ENCODE results near the gene GAS2L2. TPM values are rescaled to one million over a fixed set of nuclear protein-coding genes. Genes with fewer than 3 reads are reported as not detected.

GAS2L2 gene
- total and polyA plus RNA-seq, 2 experiments from 2014 or later, result 0.06 TPM; not detected in 1

GRCh38 chr17:35797918-35798317 lies 44.9 kb upstream of the GAS2L2 start:
- 0 out of 2 replicates have a peak, but pooled peaks cover 5% of the 10 kb centered on the region for H3K4me1 ChIP-seq (ENCODE audit: insufficient read depth)
- H4K20me1 ChIP-seq (replicated peaks; ENCODE audit: insufficient read depth), result no peaks in the 10 kb centered on the region
- peaks cover 10% of the 10 kb centered on the region; the same call in 2 of the 3 replicates for H3K4me1 Mint-ChIP-seq
- no peak overlapping the region for H3K4me3 ChIP-seq
- peaks cover 56% of the 10 kb centered on the region for H3K27me3 ChIP-seq (ENCODE audit: insufficient read depth)
- H3K27ac Mint-ChIP-seq, result no peak overlapping the region
- no peak overlapping the region for H3K4me3 Mint-ChIP-seq
- no peak for DNase-seq (ENCODE audit: low spot score)
- ATAC-seq, result no peak
- no peak overlapping the region for H2AFZ ChIP-seq
- no peak overlapping the region for H3K4me2 ChIP-seq
- H3F3A ChIP-seq (replicated peaks; ENCODE audit: low read depth), result peaks cover 11% of the 10 kb centered on the region
- no peaks in the 10 kb centered on the region for H3K79me2 ChIP-seq (replicated peaks; ENCODE audit: insufficient read depth)
- TF ChIP-seq POLR2AphosphoS5 (IDR thresholded peaks at IDR 0.05; ENCODE audit: low read depth), result no peak
- TF ChIP-seq, protein P1, sequence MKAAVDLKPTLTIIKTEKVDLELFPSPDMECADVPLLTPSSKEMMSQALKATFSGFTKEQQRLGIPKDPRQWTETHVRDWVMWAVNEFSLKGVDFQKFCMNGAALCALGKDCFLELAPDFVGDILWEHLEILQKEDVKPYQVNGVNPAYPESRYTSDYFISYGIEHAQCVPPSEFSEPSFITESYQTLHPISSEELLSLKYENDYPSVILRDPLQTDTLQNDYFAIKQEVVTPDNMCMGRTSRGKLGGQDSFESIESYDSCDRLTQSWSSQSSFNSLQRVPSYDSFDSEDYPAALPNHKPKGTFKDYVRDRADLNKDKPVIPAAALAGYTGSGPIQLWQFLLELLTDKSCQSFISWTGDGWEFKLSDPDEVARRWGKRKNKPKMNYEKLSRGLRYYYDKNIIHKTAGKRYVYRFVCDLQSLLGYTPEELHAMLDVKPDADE (IDR thresholded peaks at IDR 0.05), result no peak
- no peak for TF ChIP-seq STAT1 (IDR thresholded peaks at IDR 0.05; ENCODE audit: unreplicated experiment)
- no peak for TF ChIP-seq ZNF331 (CRISPR knock-in tag; IDR thresholded peaks at IDR 0.05; ENCODE audit: low read depth)
- no peak for TF ChIP-seq JUNB (IDR thresholded peaks at IDR 0.05; ENCODE audit: unreplicated experiment)
- H3K36me3 ChIP-seq (ENCODE audit: insufficient read depth), result no peaks in the 10 kb centered on the region
- H3K9me3 Mint-ChIP-seq, result no peaks in the 10 kb centered on the region
- no peaks in the 10 kb centered on the region; the same call in 2 of the 3 replicates for H3K36me3 Mint-ChIP-seq (ENCODE audit: low read depth)
- no peak overlapping the region for H3K27ac ChIP-seq (ENCODE audit: low read depth)
- peaks cover 51% of the 10 kb centered on the region for H3K27me3 Mint-ChIP-seq (ENCODE audit: insufficient read depth, low read depth, poor library complexity)
- H3K9me2 ChIP-seq (ENCODE audit: insufficient read depth), result no peaks in the 10 kb centered on the region

DNA sequence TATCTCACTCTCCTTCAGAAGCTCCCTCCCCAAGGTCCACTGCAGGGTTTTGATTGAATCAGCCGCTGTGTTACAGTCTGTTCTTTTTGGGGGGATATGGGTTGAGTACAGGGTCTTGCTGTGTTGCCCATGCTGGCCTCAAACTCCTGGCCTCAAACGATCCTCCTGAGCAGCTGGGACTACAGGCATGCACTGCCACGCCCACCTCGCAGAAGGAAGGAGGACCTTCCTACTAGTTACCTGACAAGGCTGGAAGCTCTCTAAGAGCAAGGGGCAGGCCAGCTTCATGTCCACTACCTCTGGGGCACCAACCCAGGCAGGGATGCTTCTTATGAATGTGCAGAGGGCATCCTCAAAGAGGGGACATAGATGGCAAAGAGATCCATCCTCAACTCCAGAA lies 44.3 kb upstream of the GAS2L2 start:
- H3F3A ChIP-seq (replicated peaks; ENCODE audit: low read depth), result peaks cover 11% of the 10 kb centered on the region
- H3K27ac ChIP-seq (ENCODE audit: low read depth), result no peak overlapping the region
- H3K4me2 ChIP-seq, result no peak overlapping the region
- Mint-ChIP-seq H3K36me3 (ENCODE audit: low read depth) (no peaks in the 10 kb centered on the region; the same call in 2 of the 3 replicates), H3K9me3 (no peaks in the 10 kb centered on the region), H3K4me1 (peaks cover 10% of the 10 kb centered on the region; the same call in 2 of the 3 replicates), H3K27ac (no peak overlapping the region), H3K27me3 (ENCODE audit: insufficient read depth, low read depth, poor library complexity) (peaks cover 52% of the 10 kb centered on the region), H3K4me3 (no peak overlapping the region)
- H3K79me2 ChIP-seq (replicated peaks; ENCODE audit: insufficient read depth), result no peaks in the 10 kb centered on the region
- TF ChIP-seq JUNB (IDR thresholded peaks at IDR 0.05; ENCODE audit: unreplicated experiment), result no peak
- TF ChIP-seq CREB1 (CRISPR knock-in tag; IDR thresholded peaks at IDR 0.05; ENCODE audit: low read depth), result no peak
- peaks cover 62% of the 10 kb centered on the region for H3K27me3 ChIP-seq (ENCODE audit: insufficient read depth)
- H3K4me3 ChIP-seq, result no peak overlapping the region
- H3K36me3 ChIP-seq (ENCODE audit: insufficient read depth), result no peaks in the 10 kb centered on the region
- ATAC-seq, result no peak
- 0 out of 2 replicates have a peak, but pooled peaks cover 5% of the 10 kb centered on the region for H3K4me1 ChIP-seq (ENCODE audit: insufficient read depth)
- DNase-seq (ENCODE audit: low spot score), result no peak
- no peaks in the 10 kb centered on the region for H4K20me1 ChIP-seq (replicated peaks; ENCODE audit: insufficient read depth)
- no peak overlapping the region for H2AFZ ChIP-seq
- no peaks in the 10 kb centered on the region for H3K9me2 ChIP-seq (ENCODE audit: insufficient read depth)

- Mint-ChIP-seq H3K27me3 (ENCODE audit: insufficient read depth, low read depth, poor library complexity) (peaks cover 52% of the 10 kb centered on the region), H3K27ac (no peak overlapping the region), H3K4me1 (peaks cover 10% of the 10 kb centered on the region; the same call in 2 of the 3 replicates), H3K9me3 (no peaks in the 10 kb centered on the region), H3K36me3 (ENCODE audit: low read depth) (no peaks in the 10 kb centered on the region; the same call in 2 of the 3 replicates), H3K4me3 (no peak overlapping the region; the same call in 2 of the 3 replicates)
- no peaks in the 10 kb centered on the region for H3K9me2 ChIP-seq (ENCODE audit: insufficient read depth)
- no peaks in the 10 kb centered on the region for H3K79me2 ChIP-seq (replicated peaks; ENCODE audit: insufficient read depth)
- H3K36me3 ChIP-seq (ENCODE audit: insufficient read depth), result no peaks in the 10 kb centered on the region
- no peak overlapping the region for H3K27ac ChIP-seq (ENCODE audit: low read depth)
- ATAC-seq, result no peak
- H3K4me3 ChIP-seq, result no peak overlapping the region
- no peak overlapping the region for H3K4me2 ChIP-seq
- H3K27me3 ChIP-seq (ENCODE audit: insufficient read depth), result peaks cover 66% of the 10 kb centered on the region
- no peak overlapping the region for H2AFZ ChIP-seq
- H3F3A ChIP-seq (replicated peaks; ENCODE audit: low read depth), result peaks cover 11% of the 10 kb centered on the region
- H4K20me1 ChIP-seq (replicated peaks; ENCODE audit: insufficient read depth), result no peaks in the 10 kb centered on the region
- 0 out of 2 replicates have a peak, but pooled peaks cover 5% of the 10 kb centered on the region for H3K4me1 ChIP-seq (ENCODE audit: insufficient read depth)
- DNase-seq (ENCODE audit: low spot score), result no peak
- no peak for TF ChIP-seq POLR2AphosphoS5 (IDR thresholded peaks at IDR 0.05; ENCODE audit: low read depth)
- TF ChIP-seq, protein P2, sequence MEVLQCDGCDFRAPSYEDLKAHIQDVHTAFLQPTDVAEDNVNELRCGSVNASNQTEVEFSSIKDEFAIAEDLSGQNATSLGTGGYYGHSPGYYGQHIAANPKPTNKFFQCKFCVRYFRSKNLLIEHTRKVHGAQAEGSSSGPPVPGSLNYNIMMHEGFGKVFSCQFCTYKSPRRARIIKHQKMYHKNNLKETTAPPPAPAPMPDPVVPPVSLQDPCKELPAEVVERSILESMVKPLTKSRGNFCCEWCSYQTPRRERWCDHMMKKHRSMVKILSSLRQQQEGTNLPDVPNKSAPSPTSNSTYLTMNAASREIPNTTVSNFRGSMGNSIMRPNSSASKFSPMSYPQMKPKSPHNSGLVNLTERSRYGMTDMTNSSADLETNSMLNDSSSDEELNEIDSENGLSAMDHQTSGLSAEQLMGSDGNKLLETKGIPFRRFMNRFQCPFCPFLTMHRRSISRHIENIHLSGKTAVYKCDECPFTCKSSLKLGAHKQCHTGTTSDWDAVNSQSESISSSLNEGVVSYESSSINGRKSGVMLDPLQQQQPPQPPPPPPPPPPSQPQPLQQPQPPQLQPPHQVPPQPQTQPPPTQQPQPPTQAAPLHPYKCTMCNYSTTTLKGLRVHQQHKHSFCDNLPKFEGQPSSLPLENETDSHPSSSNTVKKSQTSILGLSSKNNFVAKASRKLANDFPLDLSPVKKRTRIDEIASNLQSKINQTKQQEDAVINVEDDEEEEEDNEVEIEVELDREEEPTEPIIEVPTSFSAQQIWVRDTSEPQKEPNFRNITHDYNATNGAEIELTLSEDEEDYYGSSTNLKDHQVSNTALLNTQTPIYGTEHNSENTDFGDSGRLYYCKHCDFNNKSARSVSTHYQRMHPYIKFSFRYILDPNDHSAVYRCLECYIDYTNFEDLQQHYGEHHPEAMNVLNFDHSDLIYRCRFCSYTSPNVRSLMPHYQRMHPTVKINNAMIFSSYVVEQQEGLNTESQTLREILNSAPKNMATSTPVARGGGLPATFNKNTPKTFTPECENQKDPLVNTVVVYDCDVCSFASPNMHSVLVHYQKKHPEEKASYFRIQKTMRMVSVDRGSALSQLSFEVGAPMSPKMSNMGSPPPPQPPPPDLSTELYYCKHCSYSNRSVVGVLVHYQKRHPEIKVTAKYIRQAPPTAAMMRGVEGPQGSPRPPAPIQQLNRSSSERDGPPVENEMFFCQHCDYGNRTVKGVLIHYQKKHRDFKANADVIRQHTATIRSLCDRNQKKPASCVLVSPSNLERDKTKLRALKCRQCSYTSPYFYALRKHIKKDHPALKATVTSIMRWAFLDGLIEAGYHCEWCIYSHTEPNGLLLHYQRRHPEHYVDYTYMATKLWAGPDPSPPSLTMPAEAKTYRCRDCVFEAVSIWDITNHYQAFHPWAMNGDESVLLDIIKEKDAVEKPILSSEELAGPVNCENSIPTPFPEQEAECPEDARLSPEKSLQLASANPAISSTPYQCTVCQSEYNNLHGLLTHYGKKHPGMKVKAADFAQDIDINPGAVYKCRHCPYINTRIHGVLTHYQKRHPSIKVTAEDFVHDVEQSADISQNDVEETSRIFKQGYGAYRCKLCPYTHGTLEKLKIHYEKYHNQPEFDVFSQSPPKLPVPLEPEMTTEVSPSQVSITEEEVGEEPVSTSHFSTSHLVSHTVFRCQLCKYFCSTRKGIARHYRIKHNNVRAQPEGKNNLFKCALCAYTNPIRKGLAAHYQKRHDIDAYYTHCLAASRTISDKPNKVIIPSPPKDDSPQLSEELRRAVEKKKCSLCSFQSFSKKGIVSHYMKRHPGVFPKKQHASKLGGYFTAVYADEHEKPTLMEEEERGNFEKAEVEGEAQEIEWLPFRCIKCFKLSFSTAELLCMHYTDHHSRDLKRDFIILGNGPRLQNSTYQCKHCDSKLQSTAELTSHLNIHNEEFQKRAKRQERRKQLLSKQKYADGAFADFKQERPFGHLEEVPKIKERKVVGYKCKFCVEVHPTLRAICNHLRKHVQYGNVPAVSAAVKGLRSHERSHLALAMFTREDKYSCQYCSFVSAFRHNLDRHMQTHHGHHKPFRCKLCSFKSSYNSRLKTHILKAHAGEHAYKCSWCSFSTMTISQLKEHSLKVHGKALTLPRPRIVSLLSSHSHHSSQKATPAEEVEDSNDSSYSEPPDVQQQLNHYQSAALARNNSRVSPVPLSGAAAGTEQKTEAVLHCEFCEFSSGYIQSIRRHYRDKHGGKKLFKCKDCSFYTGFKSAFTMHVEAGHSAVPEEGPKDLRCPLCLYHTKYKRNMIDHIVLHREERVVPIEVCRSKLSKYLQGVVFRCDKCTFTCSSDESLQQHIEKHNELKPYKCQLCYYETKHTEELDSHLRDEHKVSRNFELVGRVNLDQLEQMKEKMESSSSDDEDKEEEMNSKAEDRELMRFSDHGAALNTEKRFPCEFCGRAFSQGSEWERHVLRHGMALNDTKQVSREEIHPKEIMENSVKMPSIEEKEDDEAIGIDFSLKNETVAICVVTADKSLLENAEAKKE (CRISPR knock-in tag; IDR thresholded peaks at IDR 0.05), result no peak
- no peak for TF ChIP-seq JUNB (IDR thresholded peaks at IDR 0.05; ENCODE audit: unreplicated experiment)
- TF ChIP-seq, protein P1 (IDR thresholded peaks at IDR 0.05), result no peak
- TF ChIP-seq ZNF331 (CRISPR knock-in tag; IDR thresholded peaks at IDR 0.05; ENCODE audit: low read depth), result no peak
- TF ChIP-seq CREB1 (CRISPR knock-in tag; IDR thresholded peaks at IDR 0.05; ENCODE audit: low read depth), result no peak
Measured at GRCh38 chr17:35796942-35797341, 43.9 kb upstream of the GAS2L2 start.

All from GM23338 (cell line).